Naive thymus-derived CD4-positive, alpha-beta T cell (primary cell): ENCODE results near the gene KIF13A. TPM values are rescaled to one million over a fixed set of nuclear protein-coding genes. Genes with fewer than 3 reads are reported as not detected.

ENCODE experiments used
- ATAC-seq: fragments of 150-1000 bp; cut with Tn5 transposase; 2 replicates; pipeline ENCODE4 v1.10.0; 2021; ENCODE audit warnings: mild to moderate bottlenecking, moderate library complexity
- CTCF ChIA-PET: fragments of 350-600 bp; sonication (Branson Sonifier 250); formaldehyde crosslinking; loops from one replicate; lab custom pipeline; 2021; ENCODE audit warnings: antibody characterized with exemption; lab: Charles Lee
- POLR2A ChIA-PET: fragments of 350-600 bp; sonication (Branson Sonifier 250); formaldehyde crosslinking; loops from one replicate; lab custom pipeline; 2021; ENCODE audit warnings: antibody characterized with exemption, inconsistent platforms; lab: Charles Lee
- DNase-seq, 9 donors: peaks; one replicate each; pipeline versions ENCODE4 v3.0.0 to v3.0.0-alpha.2; 2020 to 2022; ENCODE audit warnings: mixed read lengths in 1 of 9
- H3K27ac ChIP-seq: one replicate; pipeline ENCODE4 v1.7.0; 2013; ENCODE audit warnings: mild to moderate bottlenecking, low read depth, low read length, moderate library complexity
- H3K27me3 ChIP-seq, 2 donors: one replicate each; pipeline ENCODE4 v1.7.0; 2013; ENCODE audit warnings: low read length in 2 of 2, mild to moderate bottlenecking in 2 of 2, moderate library complexity in 2 of 2; ENCODE audit not compliant: control insufficient read depth in 2 of 2, insufficient read depth in 2 of 2
- H3K36me3 ChIP-seq, 3 experiments: 1 replicate in 2 of 3; 2 replicates in 1 of 3; pipeline ENCODE4 v1.7.0; 2013; ENCODE audit warnings: low read length in 3 of 3, mild to moderate bottlenecking in 3 of 3, moderate library complexity in 1 of 3; ENCODE audit not compliant: insufficient read depth in 3 of 3, control insufficient read depth in 2 of 3
- H3K4me1 ChIP-seq, 2 donors: one replicate each; pipeline ENCODE4 v1.7.0; 2013; ENCODE audit warnings: low read length in 2 of 2, mild to moderate bottlenecking in 2 of 2, moderate library complexity in 1 of 2; ENCODE audit not compliant: control insufficient read depth in 2 of 2, insufficient read depth in 2 of 2
- H3K4me3 ChIP-seq: 2 replicates; pipeline ENCODE4 v1.7.0; 2013; ENCODE audit warnings: mild to moderate bottlenecking, low read length
- H3K9me3 ChIP-seq, 3 experiments: 1 replicate in 2 of 3; 2 replicates in 1 of 3; pipeline ENCODE4 v1.7.0; 2013; ENCODE audit warnings: low read length in 3 of 3; ENCODE audit not compliant: control insufficient read depth in 2 of 3
- H3K27ac Mint-ChIP-seq, 9 donors: one replicate each; pipeline ENCODE4 v1.8.0; 2020 to 2022; ENCODE audit warnings: mixed read lengths in 9 of 9, mild to moderate bottlenecking in 8 of 9, moderate library complexity in 5 of 9, inconsistent platforms in 2 of 9
- H3K27me3 Mint-ChIP-seq, 5 donors: one replicate each; pipeline ENCODE4 v1.8.0; 2021 to 2022; ENCODE audit warnings: mixed read lengths in 5 of 5, mild to moderate bottlenecking in 1 of 5
- H3K36me3 Mint-ChIP-seq, 5 donors: one replicate each; pipeline ENCODE4 v1.8.0; 2020 to 2022; ENCODE audit warnings: mixed read lengths in 5 of 5, mild to moderate bottlenecking in 3 of 5, inconsistent platforms in 1 of 5
- H3K4me1 Mint-ChIP-seq, 7 donors: one replicate each; pipeline ENCODE4 v1.8.0; 2020 to 2022; ENCODE audit warnings: mixed read lengths in 7 of 7, mild to moderate bottlenecking in 3 of 7, inconsistent platforms in 1 of 7
- H3K4me3 Mint-ChIP-seq, 10 donors: one replicate each; pipeline ENCODE4 v1.8.0; 2020 to 2022; ENCODE audit warnings: mild to moderate bottlenecking in 10 of 10, mixed read lengths in 10 of 10, moderate library complexity in 6 of 10, inconsistent platforms in 2 of 10
- H3K9me3 Mint-ChIP-seq, 11 donors: one replicate each; pipeline ENCODE4 v1.8.0; 2020 to 2022; ENCODE audit warnings: mixed read lengths in 11 of 11, mild to moderate bottlenecking in 4 of 11, inconsistent platforms in 1 of 11, moderate library complexity in 1 of 11
- intact Hi-C, 2 donors: fragments of 100-400 bp; cut with micrococcal nuclease; formaldehyde crosslinking; loops; one replicate each; pipeline ENCODE4 v1.15.1; 2023
- polyA plus RNA-seq, 2 donors: library from polyadenylated mRNA; unstranded; fragments of 300-500 nt; fragmentation: Illumina TruSeq; gene quantifications; one replicate each; pipeline ENCODE4 v1.2.3, GENCODE V29; 2021
- total RNA-seq, 6 experiments: library from RNA in 5 of 6; stranded (reverse) in 5 of 6; gene quantifications; 1 replicate in 5 of 6; 2 replicates in 1 of 6; pipeline ENCODE4 v1.2.3 and lab custom pipeline; 2021 to 2026

KIF13A gene
- total and polyA plus RNA-seq, 7 experiments from 2014 or later, result 0.05 to 21.0 (median 0.97) TPM; not detected in 2

DNA sequence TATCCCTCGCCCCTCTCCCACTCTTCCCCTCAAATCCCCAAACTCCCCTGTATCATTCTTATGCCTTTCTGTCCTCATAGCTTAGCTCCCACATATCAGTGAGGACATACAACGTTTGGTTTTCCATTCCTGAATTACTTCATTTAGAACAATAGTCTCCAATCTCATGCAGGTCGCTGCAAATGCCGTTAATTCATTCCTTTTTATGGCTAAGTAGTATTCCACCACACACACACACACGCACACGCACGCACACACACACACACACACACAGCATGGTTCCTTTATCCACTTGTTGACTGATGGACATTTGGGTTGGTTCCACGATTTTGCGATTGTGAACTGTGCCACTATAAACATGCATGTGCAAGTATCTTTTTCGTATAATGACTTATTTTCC is 112.7 kb downstream of the KIF13A start:
- Mint-ChIP-seq H3K27me3 (peaks cover 11 to 31% (median 26%) of the 10 kb centered on the region in 5 donors), H3K27ac (no peak overlapping the region), H3K9me3 (peaks cover 0 to 2% (median 0%) of the 10 kb centered on the region in 11 donors), H3K36me3 (no peaks in the 10 kb centered on the region), H3K4me3 (no peak overlapping the region), H3K4me1 (no peaks in the 10 kb centered on the region)
- ChIA-PET CTCF (no interaction called here), POLR2A (no interaction called here)
- no peaks in the 10 kb centered on the region for H3K4me1 ChIP-seq
- no peak overlapping the region for H3K4me3 ChIP-seq
- H3K9me3 ChIP-seq, result no peaks in the 10 kb centered on the region
- DNase-seq (no peak), ATAC-seq (no peak)
- H3K27me3 ChIP-seq, result peaks cover 0 to 3% of the 10 kb centered on the region in 2 donors
- intact Hi-C loops, result no loop called here
- H3K36me3 ChIP-seq, result no peaks in the 10 kb centered on the region
- no peak overlapping the region for H3K27ac ChIP-seq

DNA sequence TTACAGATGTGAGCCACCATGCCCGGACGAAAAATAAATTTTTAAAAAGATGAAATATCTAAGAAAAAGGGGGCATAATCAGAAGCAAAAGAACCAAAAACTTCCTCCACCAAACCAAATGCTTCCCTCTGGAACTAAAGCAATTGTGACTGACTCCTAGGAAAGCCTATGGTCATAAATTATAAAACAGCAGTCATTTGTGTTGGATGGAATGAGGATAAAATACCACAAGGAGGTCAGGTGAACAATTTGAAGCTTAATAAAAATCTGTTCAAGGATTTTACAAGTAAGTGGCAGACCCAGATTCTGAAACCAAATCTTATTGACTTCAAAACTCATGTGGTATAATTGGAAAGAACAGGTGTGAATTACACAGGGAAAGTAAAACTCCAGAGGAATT is 114.5 kb downstream of the KIF13A start:
- CTCF ChIA-PET, result interaction anchor here (0.6 kb wide), 1 partner anchor 72 kb away, joined by 4 read pairs; no protein-coding TSS in a partner anchor
- Mint-ChIP-seq H3K27me3 (peaks cover 8 to 34% (median 29%) of the 10 kb centered on the region in 5 donors), H3K27ac (no peak overlapping the region), H3K4me1 (no peaks in the 10 kb centered on the region), H3K9me3 (peaks cover 0 to 2% (median 0%) of the 10 kb centered on the region in 11 donors), H3K4me3 (no peak overlapping the region), H3K36me3 (no peaks in the 10 kb centered on the region)
- no peaks in the 10 kb centered on the region for H3K36me3 ChIP-seq
- DNase-seq (no peak), ATAC-seq (no peak)
- peaks cover 0 to 3% of the 10 kb centered on the region in 2 donors for H3K27me3 ChIP-seq
- no peak overlapping the region for H3K4me3 ChIP-seq
- no peaks in the 10 kb centered on the region for H3K9me3 ChIP-seq
- no peaks in the 10 kb centered on the region for H3K4me1 ChIP-seq
- POLR2A ChIA-PET, result no interaction called here
- intact Hi-C loops, result no loop called here
- H3K27ac ChIP-seq, result no peak overlapping the region

DNA sequence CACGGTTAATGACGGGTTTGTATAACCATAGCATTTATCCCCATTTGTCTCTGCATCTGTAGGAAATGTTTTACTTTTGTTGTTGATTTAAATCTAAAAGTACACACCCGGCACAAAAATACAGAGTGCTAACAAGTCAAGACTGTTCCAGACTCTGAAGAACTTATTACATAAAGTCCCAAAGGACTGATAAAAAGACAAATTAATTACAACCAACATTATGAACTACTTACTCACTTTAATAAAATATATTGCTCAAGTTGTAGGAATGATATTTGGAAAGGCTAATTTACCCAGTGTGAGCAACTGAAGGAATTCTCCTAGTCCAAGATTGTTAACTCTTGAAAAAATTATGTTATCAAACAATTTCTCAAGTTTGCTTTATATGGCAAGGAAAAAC is 115.6 kb downstream of the KIF13A start:
- ATAC-seq, result no peak
- Mint-ChIP-seq H3K4me3 (no peak overlapping the region), H3K4me1 (no peaks in the 10 kb centered on the region), H3K27ac (no peak overlapping the region), H3K27me3 (peaks cover 12 to 36% (median 25%) of the 10 kb centered on the region in 5 donors), H3K9me3 (peaks cover 0 to 2% (median 0%) of the 10 kb centered on the region in 11 donors), H3K36me3 (no peaks in the 10 kb centered on the region)
- H3K4me3 ChIP-seq, result no peak overlapping the region
- H3K36me3 ChIP-seq, result no peaks in the 10 kb centered on the region
- no peaks in the 10 kb centered on the region for H3K9me3 ChIP-seq
- intact Hi-C loops, result no loop called here
- peaks cover 0 to 3% of the 10 kb centered on the region in 2 donors for H3K27me3 ChIP-seq
- CTCF ChIA-PET, result no interaction called here
- no peak overlapping the region for H3K27ac ChIP-seq
- POLR2A ChIA-PET, result no interaction called here
- no peak for DNase-seq
- H3K4me1 ChIP-seq, result no peaks in the 10 kb centered on the region

DNA sequence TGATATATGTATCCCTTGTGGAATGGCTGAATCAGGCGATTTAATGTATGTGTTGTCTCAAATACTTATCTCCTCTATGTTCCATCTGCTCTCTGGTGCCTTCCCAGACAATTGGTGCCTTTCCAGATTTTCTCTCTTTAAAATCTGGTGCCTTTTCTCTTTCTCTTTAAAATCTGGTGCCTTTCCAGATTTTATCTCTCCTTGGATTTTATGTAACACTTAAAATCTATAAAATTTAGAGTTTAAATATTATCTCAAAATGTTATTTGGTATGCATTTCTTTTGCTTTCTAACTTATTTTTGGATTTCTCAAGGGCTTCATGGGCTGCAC is 116.3 kb downstream of the KIF13A start:
- H3K4me3 ChIP-seq, result no peak overlapping the region
- ATAC-seq, result no peak
- intact Hi-C loops, result no loop called here
- ChIA-PET CTCF (no interaction called here), POLR2A (no interaction called here)
- Mint-ChIP-seq H3K4me3 (no peak overlapping the region), H3K9me3 (peaks cover 0 to 2% (median 0%) of the 10 kb centered on the region in 11 donors), H3K36me3 (no peaks in the 10 kb centered on the region), H3K4me1 (no peaks in the 10 kb centered on the region), H3K27me3 (peaks cover 14 to 34% (median 23%) of the 10 kb centered on the region in 5 donors), H3K27ac (no peak overlapping the region)
- no peak for DNase-seq
- no peaks in the 10 kb centered on the region for H3K4me1 ChIP-seq
- peaks cover 0 to 3% of the 10 kb centered on the region in 2 donors for H3K27me3 ChIP-seq
- H3K9me3 ChIP-seq, result no peaks in the 10 kb centered on the region
- H3K36me3 ChIP-seq, result no peaks in the 10 kb centered on the region
- no peak overlapping the region for H3K27ac ChIP-seq

DNA sequence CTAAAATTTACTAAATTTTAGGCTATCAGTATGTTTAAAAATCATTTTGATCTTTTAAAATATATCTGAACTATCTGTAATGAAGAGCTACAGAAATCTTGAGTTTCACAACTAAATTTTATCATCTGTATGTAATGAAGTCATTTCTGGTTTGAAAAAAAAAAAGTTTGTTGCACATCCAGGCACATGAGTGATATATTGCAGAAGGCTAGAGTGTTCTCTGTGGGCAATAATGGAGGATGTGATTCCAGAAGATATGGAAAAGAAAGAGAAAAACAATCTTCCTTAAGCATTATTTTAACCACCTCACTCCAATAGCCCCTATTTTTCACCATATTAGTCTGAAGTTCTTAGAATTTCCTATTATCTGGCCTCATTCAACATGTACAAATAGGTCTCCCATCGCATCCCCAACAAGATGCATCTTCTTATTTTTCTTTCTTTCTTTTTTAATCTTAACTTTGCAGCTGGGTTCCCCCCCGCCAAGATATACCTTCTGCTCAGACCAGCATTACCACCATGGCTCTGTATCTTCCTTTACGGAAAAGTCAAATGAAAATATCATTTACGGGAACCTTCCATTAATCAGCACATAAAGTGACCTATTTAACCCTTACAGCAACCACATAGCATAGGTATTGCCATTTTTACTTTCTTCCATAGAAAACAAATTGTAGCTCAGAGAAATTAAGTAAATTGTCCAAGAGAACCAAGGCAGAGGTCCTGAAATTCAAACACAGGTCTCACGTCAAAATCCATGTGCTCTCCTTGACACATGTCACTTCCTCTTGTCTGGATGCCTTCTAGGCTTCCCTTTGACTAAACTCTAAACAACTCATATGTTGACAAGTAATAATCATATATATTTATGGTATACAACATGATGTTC is 116.9 kb downstream of the KIF13A start:
- ChIA-PET CTCF (interaction anchor here (0.6 kb wide), 1 partner anchor 11 kb away, joined by 3 read pairs; no protein-coding TSS in a partner anchor), POLR2A (no interaction called here)
- Histone ChIP-seq H3K4me3 (no peak overlapping the region), H3K27me3 (peaks cover 0 to 3% of the 10 kb centered on the region in 2 donors), H3K9me3 (no peaks in the 10 kb centered on the region), H3K27ac (no peak overlapping the region), H3K36me3 (no peaks in the 10 kb centered on the region), H3K4me1 (no peaks in the 10 kb centered on the region)
- DNase-seq (no peak), ATAC-seq (no peak)
- H3K4me1 Mint-ChIP-seq, result no peaks in the 10 kb centered on the region
- H3K27ac Mint-ChIP-seq, result no peak overlapping the region
- no peaks in the 10 kb centered on the region for H3K36me3 Mint-ChIP-seq
- peaks cover 0 to 2% (median 0%) of the 10 kb centered on the region in 11 donors for H3K9me3 Mint-ChIP-seq
- H3K4me3 Mint-ChIP-seq, result no peak overlapping the region
- intact Hi-C loops, result no loop called here
- H3K27me3 Mint-ChIP-seq, result peaks cover 14 to 37% (median 21%) of the 10 kb centered on the region in 5 donors

DNA sequence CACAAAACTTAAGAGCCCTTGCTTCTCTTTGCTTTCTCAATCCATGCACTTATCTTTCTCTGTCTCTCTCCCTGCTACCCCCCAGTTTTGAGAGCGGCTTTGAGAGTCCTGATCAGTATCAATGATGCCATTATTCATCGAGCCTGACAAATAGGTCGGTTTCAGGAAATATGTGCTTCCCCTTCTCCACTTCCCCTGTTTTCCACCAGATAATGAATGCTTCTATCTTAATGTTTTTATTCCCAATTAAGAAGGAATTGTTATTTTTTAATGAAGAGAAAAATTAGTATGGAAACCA is 117.7 kb downstream of the KIF13A start:
- H3K27ac Mint-ChIP-seq, result no peak overlapping the region
- H3K4me3 Mint-ChIP-seq, result no peak overlapping the region
- H3K9me3 Mint-ChIP-seq, result peaks cover 0 to 2% (median 0%) of the 10 kb centered on the region in 11 donors
- ATAC-seq, result no peak
- Histone ChIP-seq H3K27me3 (peaks cover 0 to 3% of the 10 kb centered on the region in 2 donors), H3K27ac (no peak overlapping the region), H3K4me3 (no peak overlapping the region), H3K4me1 (no peaks in the 10 kb centered on the region), H3K36me3 (no peaks in the 10 kb centered on the region), H3K9me3 (no peaks in the 10 kb centered on the region)
- no peaks in the 10 kb centered on the region for H3K4me1 Mint-ChIP-seq
- peaks cover 14 to 40% (median 22%) of the 10 kb centered on the region in 5 donors for H3K27me3 Mint-ChIP-seq
- no peak for DNase-seq
- no peaks in the 10 kb centered on the region for H3K36me3 Mint-ChIP-seq
- intact Hi-C loops, result no loop called here
- POLR2A ChIA-PET, result no interaction called here
- CTCF ChIA-PET, result no interaction called here
